WERI-Rb-1 (cell line): ENCODE data around the gene IMP3.

Source experiments
- DNase-seq: peaks from one replicate; pipeline ENCODE4 v3.0.0-alpha.2; 2020
- H3K27ac ChIP-seq: fragments of 250-450 bp; sonication (Bioruptor Pico); 2 replicates; pipeline ENCODE4 v1.5.1; 2020; ENCODE audit warnings: mild to moderate bottlenecking, moderate library complexity
- H3K27me3 ChIP-seq: fragments of 250-450 bp; sonication (Bioruptor Pico); 2 replicates; pipeline ENCODE4 v1.5.1; 2021; ENCODE audit warnings: mild to moderate bottlenecking, low read depth, moderate library complexity; ENCODE audit not compliant: insufficient read depth, severe bottlenecking
- H3K36me3 ChIP-seq: fragments of 250-450 bp; sonication (Bioruptor Pico); 2 replicates; pipeline ENCODE4 v1.5.1; 2020; ENCODE audit warnings: mild to moderate bottlenecking, moderate library complexity
- H3K4me3 ChIP-seq: 2 replicates; pipeline ENCODE4 v1.5.1; 2011; ENCODE audit warnings: low read depth, mild to moderate bottlenecking, control low read depth, low read length
- H3K9me3 ChIP-seq: fragments of 250-450 bp; sonication (Bioruptor Pico); 2 replicates; pipeline ENCODE4 v1.5.1; 2021; ENCODE audit warnings: mild to moderate bottlenecking, moderate library complexity; ENCODE audit not compliant: severe bottlenecking
- CTCF ChIP-seq: IDR thresholded peaks from 2 replicates; pipeline ENCODE4 v1.5.1; 2011; ENCODE audit warnings: low read depth, mild to moderate bottlenecking, control low read depth, inconsistent platforms, low read length

The IMP3 gene

GRCh38 chr15:75620058-75620820 is 19.8 kb downstream of the IMP3 start:
- DNase-seq: no peak
- no peak for TF ChIP-seq CTCF
- no peaks in the 10 kb centered on the region for H3K27me3 ChIP-seq
- H3K36me3 ChIP-seq: peaks cover 42% of the 10 kb centered on the region
- H3K9me3 ChIP-seq: no peaks in the 10 kb centered on the region
- no peak overlapping the region for H3K27ac ChIP-seq
- H3K4me3 ChIP-seq: no peak overlapping the region

- Histone ChIP-seq H3K9me3 (no peaks in the 10 kb centered on the region), H3K36me3 (peaks cover 62% of the 10 kb centered on the region)
- no peak for DNase-seq
Observed at GRCh38 chr15:75616766-75617165, 23.3 kb downstream of the IMP3 start.

GRCh38 chr15:75606711-75607699 is 33.0 kb downstream of the IMP3 start:
- Histone ChIP-seq H3K36me3 (peaks cover 60% of the 10 kb centered on the region), H3K27me3 (no peaks in the 10 kb centered on the region), H3K27ac (no peak overlapping the region), H3K9me3 (no peaks in the 10 kb centered on the region), H3K4me3 (no peak overlapping the region)
- no peak for TF ChIP-seq CTCF
- no peak for DNase-seq

More at GRCh38 chr15:75616766-75617165, 23.3 kb downstream of the IMP3 start:
- no peak overlapping the region for H3K4me3 ChIP-seq
- H3K27me3 ChIP-seq: no peaks in the 10 kb centered on the region
- no peak overlapping the region for H3K27ac ChIP-seq
- TF ChIP-seq CTCF: no peak

- TF ChIP-seq CTCF: no peak
- no peaks in the 10 kb centered on the region for H3K9me3 ChIP-seq
- no peak for DNase-seq
- H3K36me3 ChIP-seq: peaks cover 60% of the 10 kb centered on the region
- no peaks in the 10 kb centered on the region for H3K27me3 ChIP-seq
- no peak overlapping the region for H3K4me3 ChIP-seq
- no peak overlapping the region for H3K27ac ChIP-seq
Observed at GRCh38 chr15:75606026-75606425, 34.0 kb downstream of the IMP3 start.

- DNase-seq: no peak
- Histone ChIP-seq H3K9me3 (no peaks in the 10 kb centered on the region), H3K36me3 (peaks cover 58% of the 10 kb centered on the region), H3K27ac (no peak overlapping the region), H3K4me3 (no peak overlapping the region), H3K27me3 (no peaks in the 10 kb centered on the region)
- TF ChIP-seq CTCF: no peak
Observed at GRCh38 chr15:75599401-75599800, 40.6 kb downstream of the IMP3 start.
